ENCODE measurements around the gene SCO2. TPM values are rescaled to one million over a fixed set of nuclear protein-coding genes. Genes with fewer than 3 reads are reported as not detected.
"Not testable (repeated sequence)": the region's sequence is repeated elsewhere in the genome, so short reads cannot be mapped to it uniquely, and the experiment has no call there.

The SCO2 gene
- total RNA-seq, 1 experiment from 2014 or later, result 7.0 TPM

GRCh38 chr22:50520826-50521453 is 4.5 kb downstream of the SCO2 start:
- intact Hi-C loops (cut with micrococcal nuclease), result no loop called here
- ChIA-PET CTCF (no interaction called here), RAD21 (ENCODE audit: low non-redundant PET in 1 of 2, low total read pairs in 2 of 2, uncharacterized antibody in 2 of 2, unreplicated experiment in 2 of 2) (no interaction called here), POLR2A (no interaction called here)
- no peaks in the 10 kb centered on the region for H3K27me3 ChIP-seq (ENCODE audit: insufficient read depth, low read length)
- H3K9me3 ChIP-seq (ENCODE audit: control insufficient read depth in 1 of 2, insufficient read depth in 1 of 2, low read depth in 1 of 2, low read length in 2 of 2), result no peaks in the 10 kb centered on the region
- no peak overlapping the region for H3K4me2 ChIP-seq (ENCODE audit: low read length)
- no peak overlapping the region for H2AFZ ChIP-seq (ENCODE audit: low read depth, low read length, poor library complexity, severe bottlenecking)
- peaks cover 7 to 36% of the 10 kb centered on the region in 2 experiments; a peak in 3 of 4 replicates for H3K36me3 ChIP-seq (ENCODE audit: control insufficient read depth in 1 of 2, insufficient read depth in 2 of 2, low read length in 2 of 2)
- no peak overlapping the region for H3K9ac ChIP-seq (ENCODE audit: low read length)
- H3K4me1 ChIP-seq (ENCODE audit: control insufficient read depth in 1 of 2, insufficient read depth in 2 of 2, low read length in 2 of 2), result peaks cover 6 to 18% of the 10 kb centered on the region in 2 experiments; a peak in 3 of 4 replicates
- peaks cover 44% of the 10 kb centered on the region for H3K79me2 ChIP-seq (ENCODE audit: insufficient read depth, low read length)
- no TSS peak for BruUV-seq (replicated peaks)
- TF ChIP-seq SRF (IDR thresholded peaks at IDR 0.05; ENCODE audit: low read depth) (no peak), ZBTB33 (IDR thresholded peaks at IDR 0.05; ENCODE audit: extremely low read depth, insufficient replicate concordance, low read length) (no peak)
- no peaks in the 10 kb centered on the region for H3K9me2 ChIP-seq (ENCODE audit: insufficient read depth)
- H3K4me3 ChIP-seq (replicated peaks in 1 of 2; ENCODE audit: low read depth in 1 of 2, low read length in 2 of 2), result no peak overlapping the region
- H3K27ac ChIP-seq (ENCODE audit: low read depth, low read length), result no peak overlapping the region
- ATAC-seq (no peak), DNase-seq (ENCODE audit: low read depth, low spot score) (no peak)
- H4K20me1 ChIP-seq (ENCODE audit: insufficient read depth), result no peaks in the 10 kb centered on the region

GRCh38 chr22:50520184-50520583 is 5.2 kb downstream of the SCO2 start:
- RAD21 ChIA-PET (ENCODE audit: low non-redundant PET in 1 of 2, low total read pairs in 2 of 2, uncharacterized antibody in 2 of 2, unreplicated experiment in 2 of 2); ATAC-seq; POLR2A ChIA-PET; DNase-seq (ENCODE audit: low read depth, low spot score); H3K9ac ChIP-seq (ENCODE audit: low read length); H3K4me2 ChIP-seq (ENCODE audit: low read length); intact Hi-C loops (cut with micrococcal nuclease); H3K9me3 ChIP-seq (ENCODE audit: control insufficient read depth in 1 of 2, insufficient read depth in 1 of 2, low read depth in 1 of 2, low read length in 2 of 2); BruUV-seq (replicated peaks); H3K4me3 ChIP-seq (replicated peaks in 1 of 2; ENCODE audit: low read depth in 1 of 2, low read length in 2 of 2); H4K20me1 ChIP-seq (ENCODE audit: insufficient read depth); H2AFZ ChIP-seq (ENCODE audit: low read depth, low read length, poor library complexity, severe bottlenecking); H3K9me2 ChIP-seq (ENCODE audit: insufficient read depth); CTCF ChIA-PET; H3K27me3 ChIP-seq (ENCODE audit: insufficient read depth, low read length); H3K27ac ChIP-seq (ENCODE audit: low read depth, low read length): not testable (repeated sequence)
- Histone ChIP-seq H3K36me3 (ENCODE audit: control insufficient read depth in 1 of 2, insufficient read depth in 2 of 2, low read length in 2 of 2) (peaks cover 7 to 36% of the 10 kb centered on the region in 2 experiments; a peak in 3 of 4 replicates), H3K79me2 (ENCODE audit: insufficient read depth, low read length) (peaks cover 48% of the 10 kb centered on the region), H3K4me1 (ENCODE audit: control insufficient read depth in 1 of 2, insufficient read depth in 2 of 2, low read length in 2 of 2) (peaks cover 6 to 16% of the 10 kb centered on the region in 2 experiments; a peak in 3 of 4 replicates)

All from HCT116 (cell line).